SU-DHL-6 (cell line): ENCODE data around the gene FMO5.

Experiments used
- CTCF ChIP-seq: fragments of 200-600 bp; sonication (generic); IDR thresholded peaks from one replicate; pipeline ENCODE4 v1.5.1; 2017; ENCODE audit warnings: antibody characterized with exemption, mild to moderate bottlenecking, low read length, moderate library complexity; ENCODE audit not compliant: insufficient read depth, poor library complexity, severe bottlenecking
- EZH2phosphoT487 ChIP-seq: fragments of 200-600 bp; sonication (generic), shearing (Covaris generic); conservative IDR thresholded peaks from 2 replicates; pipeline ENCODE4 v1.6.1; 2018; ENCODE audit warnings: mild to moderate bottlenecking, antibody characterized with exemption, low read length, moderate library complexity, mixed read lengths

GRCh38 chr1:147242449-147243227 lies 17.5 kb upstream of the FMO5 start, which contains the start of gene CHD1L:
- peak; percentile 65 for TF ChIP-seq CTCF
- no peak for TF ChIP-seq EZH2phosphoT487
